GM19452 (cell line): Measurements from ENCODE around the gene P2RY14.

Source experiments
- ATAC-seq: cut with Tn5 transposase; IDR thresholded peaks from one replicate; pipeline ENCODE4 v1.9.1; 2021; ENCODE audit not compliant: unreplicated experiment

The P2RY14 gene

GRCh38 chr3:151301787-151302186 lies 23.4 kb upstream of the P2RY14 start:
- no peak for ATAC-seq

GRCh38 chr3:151300539-151300938 lies 22.2 kb upstream of the P2RY14 start:
- ATAC-seq = no peak

- no peak for ATAC-seq
Observed at GRCh38 chr3:151299006-151299405, 20.7 kb upstream of the P2RY14 start.

- no peak for ATAC-seq
Observed at GRCh38 chr3:151297429-151297828, 19.1 kb upstream of the P2RY14 start.

- ATAC-seq = no peak
Observed at GRCh38 chr3:151296226-151296625, 17.9 kb upstream of the P2RY14 start.

GRCh38 chr3:151293127-151293526 lies 14.8 kb upstream of the P2RY14 start:
- ATAC-seq = no peak

- no peak for ATAC-seq
Observed at GRCh38 chr3:151290673-151291072, 12.3 kb upstream of the P2RY14 start.

GRCh38 chr3:151289445-151289844 lies 11.1 kb upstream of the P2RY14 start:
- ATAC-seq = no peak

- no peak for ATAC-seq
Observed at GRCh38 chr3:151285940-151286339, 7.6 kb upstream of the P2RY14 start.

- ATAC-seq = no peak
Observed at GRCh38 chr3:151283907-151284461, 5.6 kb upstream of the P2RY14 start.

- no peak for ATAC-seq
Observed at GRCh38 chr3:151283387-151283786, 5.0 kb upstream of the P2RY14 start.

- ATAC-seq = no peak
Observed at GRCh38 chr3:151282921-151283320, 4.6 kb upstream of the P2RY14 start.

- no peak for ATAC-seq
Observed at GRCh38 chr3:151281671-151282324, 3.5 kb upstream of the P2RY14 start.

- ATAC-seq = peak; percentile 72
Observed at GRCh38 chr3:151276687-151277042, 1.7 kb downstream of the P2RY14 start.

- peak; percentile 17 for ATAC-seq
Observed at GRCh38 chr3:151276038-151276686, 2.2 kb downstream of the P2RY14 start.

- no peak for ATAC-seq
Observed at GRCh38 chr3:151275091-151275490, 3.3 kb downstream of the P2RY14 start.

GRCh38 chr3:151269631-151270030 lies 8.7 kb downstream of the P2RY14 start:
- no peak for ATAC-seq

- peak; percentile 51 for ATAC-seq
Observed at GRCh38 chr3:151268267-151269235, 9.8 kb downstream of the P2RY14 start.

- ATAC-seq = no peak
Observed at GRCh38 chr3:151267066-151267465, 11.3 kb downstream of the P2RY14 start.

- ATAC-seq = peak; percentile 98
Observed at GRCh38 chr3:151265866-151266265, 12.5 kb downstream of the P2RY14 start.

GRCh38 chr3:151265166-151265565 lies 13.2 kb downstream of the P2RY14 start:
- ATAC-seq = no peak
